Measurements from ENCODE around the gene MCM3AP. TPM values are rescaled to one million over a fixed set of nuclear protein-coding genes. Genes with fewer than 3 reads are reported as not detected.

Gene MCM3AP
- total RNA-seq, 2 donors from 2014 or later = 120 to 121 TPM

- ATAC-seq (replicated peaks in 1 of 2) = no peak
- Mint-ChIP-seq H3K36me3 (ENCODE audit: insufficient read depth in 2 of 2) (no peaks in the 10 kb centered on the region), H3K9me3 (no peaks in the 10 kb centered on the region), H3K27ac (no peak overlapping the region), H3K4me3 (no peak overlapping the region), H3K4me1 (ENCODE audit: low read depth) (no peaks in the 10 kb centered on the region), H3K27me3 (ENCODE audit: low read depth) (no peaks in the 10 kb centered on the region)
- DNase-seq = no peak
These were observed 71.7 kb downstream of the MCM3AP start for GRCh38 chr21:46213620-46214286.

DNA sequence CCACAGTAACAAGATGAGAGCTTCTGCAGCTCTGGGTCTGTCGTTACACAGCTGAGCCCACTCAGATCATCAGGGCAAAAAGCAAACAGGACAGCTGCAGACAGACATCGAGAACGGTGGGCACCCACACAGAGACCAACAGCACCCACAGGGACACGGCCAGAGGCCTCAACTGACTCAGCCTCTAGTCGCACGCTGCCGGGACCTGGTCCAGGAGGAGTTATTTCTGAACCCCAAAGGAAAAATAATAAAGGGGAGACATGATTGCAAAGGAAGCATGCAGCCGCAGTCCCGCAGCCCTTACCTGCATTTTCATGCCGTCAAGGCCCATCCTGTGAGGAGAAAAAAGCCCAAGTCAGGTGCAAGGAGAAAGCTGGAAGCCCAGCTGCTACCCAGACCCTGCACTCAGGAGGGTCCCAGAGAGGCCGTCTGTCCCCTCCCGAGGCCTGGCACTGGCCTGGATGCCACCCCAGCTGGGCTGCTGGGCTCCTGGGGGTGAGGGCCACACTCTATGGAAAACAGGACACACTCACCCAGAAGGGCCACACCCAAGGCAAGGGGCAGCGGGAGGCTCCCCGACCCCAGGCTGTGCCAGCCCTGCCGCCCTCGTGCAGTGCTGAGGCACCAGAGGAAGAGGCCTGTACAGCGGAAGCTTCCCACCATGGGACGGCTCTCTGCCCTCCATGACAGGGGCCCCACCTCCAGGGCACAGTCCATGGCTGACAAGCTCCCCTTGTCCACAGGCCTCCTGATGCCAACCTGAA is 72.5 kb downstream of the MCM3AP start:
- no peak for DNase-seq
- no peak overlapping the region for H3K4me3 Mint-ChIP-seq

DNA sequence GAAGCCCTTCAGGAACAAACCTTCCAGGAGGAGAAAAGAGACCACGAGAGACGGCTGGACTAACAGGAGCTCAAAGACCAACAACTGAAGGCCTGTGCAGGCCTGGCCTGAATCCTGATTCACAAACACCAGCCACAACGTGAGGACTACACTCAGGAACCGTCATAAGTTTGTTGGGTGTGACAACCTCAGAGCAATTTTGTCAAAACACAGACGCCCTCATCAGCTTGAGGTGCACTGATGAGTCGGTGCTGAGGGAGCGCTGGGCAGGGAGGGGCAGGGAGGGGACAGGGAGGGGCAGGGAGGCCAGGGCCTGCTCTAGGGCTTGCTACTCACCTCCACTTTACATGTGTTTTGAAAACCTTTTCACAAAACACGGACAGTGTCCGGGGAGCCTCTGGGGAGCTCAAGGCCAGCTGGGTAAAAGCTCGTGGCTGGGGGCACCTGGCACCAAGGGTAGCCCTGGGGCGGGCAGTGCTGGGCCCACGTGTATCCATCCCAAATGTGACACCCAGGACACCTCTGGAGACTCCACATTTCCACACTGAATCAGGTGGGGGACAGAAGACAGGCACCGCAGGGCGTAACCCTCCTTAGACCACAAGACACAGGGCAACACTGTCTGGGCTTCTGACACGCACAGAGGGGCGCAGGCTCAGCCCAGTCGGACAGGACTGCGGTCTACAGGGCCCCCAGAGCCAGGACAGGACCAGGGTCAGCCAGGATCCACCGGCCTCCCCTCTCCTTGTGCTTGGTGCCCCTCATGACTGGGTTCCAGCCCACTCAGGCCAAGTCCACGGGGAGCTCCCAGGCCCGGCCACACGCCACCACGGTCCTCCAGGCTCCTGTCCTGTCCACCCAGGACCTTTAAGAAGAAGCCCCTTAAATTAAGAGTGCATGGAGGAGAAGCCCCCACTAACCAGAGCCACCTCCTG is 73.4 kb downstream of the MCM3AP start:
- Mint-ChIP-seq H3K36me3 (ENCODE audit: insufficient read depth in 2 of 2) (no peaks in the 10 kb centered on the region), H3K27ac (no peak overlapping the region), H3K9me3 (no peaks in the 10 kb centered on the region), H3K27me3 (ENCODE audit: low read depth) (no peaks in the 10 kb centered on the region), H3K4me3 (no peak overlapping the region), H3K4me1 (ENCODE audit: low read depth) (no peaks in the 10 kb centered on the region)
- ATAC-seq (replicated peaks in 1 of 2) (no peak), DNase-seq (no peak)

More for the DNA sequence above, 72.5 kb downstream of the MCM3AP start:
- no peaks in the 10 kb centered on the region for H3K36me3 Mint-ChIP-seq (ENCODE audit: insufficient read depth in 2 of 2)
- no peak for ATAC-seq (replicated peaks in 1 of 2)
- H3K4me1 Mint-ChIP-seq (ENCODE audit: low read depth) = no peaks in the 10 kb centered on the region
- no peak overlapping the region for H3K27ac Mint-ChIP-seq
- no peaks in the 10 kb centered on the region for H3K9me3 Mint-ChIP-seq
- no peaks in the 10 kb centered on the region for H3K27me3 Mint-ChIP-seq (ENCODE audit: low read depth)

GRCh38 chr21:46211376-46211775 is 74.0 kb downstream of the MCM3AP start:
- no peaks in the 10 kb centered on the region for H3K27me3 Mint-ChIP-seq (ENCODE audit: low read depth)
- no peaks in the 10 kb centered on the region for H3K36me3 Mint-ChIP-seq (ENCODE audit: insufficient read depth in 2 of 2)
- H3K27ac Mint-ChIP-seq = no peak overlapping the region
- ATAC-seq (replicated peaks in 1 of 2) (no peak), DNase-seq (no peak)
- no peak overlapping the region for H3K4me3 Mint-ChIP-seq
- H3K4me1 Mint-ChIP-seq (ENCODE audit: low read depth) = no peaks in the 10 kb centered on the region
- no peaks in the 10 kb centered on the region for H3K9me3 Mint-ChIP-seq

GRCh38 chr21:46210378-46211136 is 74.9 kb downstream of the MCM3AP start:
- H3K9me3 Mint-ChIP-seq = no peaks in the 10 kb centered on the region
- no peak overlapping the region for H3K27ac Mint-ChIP-seq

DNA sequence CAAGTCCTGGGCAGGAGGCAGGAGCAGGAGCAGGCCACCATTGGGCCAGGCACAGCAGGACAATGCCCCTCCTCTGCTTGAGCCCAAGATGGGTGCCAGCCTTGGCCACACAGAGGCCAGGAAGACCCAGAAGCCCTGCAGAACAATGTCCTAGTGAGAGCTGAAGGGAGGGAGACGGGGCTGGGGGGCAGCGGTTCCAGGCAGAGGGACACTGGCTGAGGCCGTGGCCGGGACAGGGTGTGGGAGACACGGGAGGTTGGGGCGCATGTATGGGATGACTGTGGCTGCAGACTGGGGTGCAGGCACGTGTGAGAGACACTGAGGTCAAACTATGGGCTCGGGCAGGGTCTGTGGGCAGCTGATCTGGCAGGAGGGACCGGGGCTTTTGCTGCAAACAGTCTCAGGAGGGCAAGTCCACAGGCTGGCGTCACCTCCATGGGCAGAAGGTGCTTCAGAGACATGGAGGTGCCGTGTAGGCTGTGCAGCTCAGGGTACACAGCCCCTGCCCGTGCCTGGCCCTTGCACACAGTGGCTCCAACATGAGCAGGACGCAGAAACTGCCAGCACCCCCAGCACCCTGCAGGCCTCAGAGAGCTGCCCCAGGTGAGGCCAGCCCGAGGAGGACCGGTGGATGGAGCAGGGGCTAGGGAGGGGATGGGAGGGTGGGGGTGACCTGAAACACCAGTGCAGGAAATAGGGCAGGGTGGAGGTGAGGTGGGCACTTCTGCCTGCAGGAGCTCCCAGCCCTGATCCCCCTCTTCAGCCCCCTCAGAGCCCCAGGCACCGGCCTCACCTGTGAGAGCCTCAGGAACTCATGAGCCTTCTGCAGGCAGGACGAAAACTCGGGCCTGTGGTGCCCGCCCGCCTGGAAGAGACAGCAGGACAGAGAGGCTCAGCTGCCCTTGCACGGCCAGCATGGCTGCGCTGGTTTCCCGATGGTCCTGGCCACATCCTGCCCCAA is 76.4 kb downstream of the MCM3AP start:
- no peak overlapping the region for H3K4me3 Mint-ChIP-seq
- H3K36me3 Mint-ChIP-seq (ENCODE audit: insufficient read depth in 2 of 2) = no peaks in the 10 kb centered on the region
- no peak for ATAC-seq (replicated peaks in 1 of 2)
- H3K9me3 Mint-ChIP-seq = no peaks in the 10 kb centered on the region
- DNase-seq = no peak
- no peak overlapping the region for H3K27ac Mint-ChIP-seq
- no peaks in the 10 kb centered on the region for H3K4me1 Mint-ChIP-seq (ENCODE audit: low read depth)
- no peaks in the 10 kb centered on the region for H3K27me3 Mint-ChIP-seq (ENCODE audit: low read depth)

More at GRCh38 chr21:46210378-46211136, 74.9 kb downstream of the MCM3AP start:
- Mint-ChIP-seq H3K36me3 (ENCODE audit: insufficient read depth in 2 of 2) (no peaks in the 10 kb centered on the region), H3K27me3 (ENCODE audit: low read depth) (no peaks in the 10 kb centered on the region), H3K4me1 (ENCODE audit: low read depth) (no peaks in the 10 kb centered on the region), H3K4me3 (no peak overlapping the region)
- no peak for ATAC-seq (replicated peaks in 1 of 2)
- no peak for DNase-seq

- DNase-seq = no peak
- no peaks in the 10 kb centered on the region for H3K4me1 Mint-ChIP-seq (ENCODE audit: low read depth)
- ATAC-seq (replicated peaks in 1 of 2) = no peak
- no peaks in the 10 kb centered on the region for H3K27me3 Mint-ChIP-seq (ENCODE audit: low read depth)
- no peak overlapping the region for H3K27ac Mint-ChIP-seq
- H3K9me3 Mint-ChIP-seq = no peaks in the 10 kb centered on the region
- H3K36me3 Mint-ChIP-seq (ENCODE audit: insufficient read depth in 2 of 2) = no peaks in the 10 kb centered on the region
- H3K4me3 Mint-ChIP-seq = no peak overlapping the region
These were observed 77.4 kb downstream of the MCM3AP start for GRCh38 chr21:46207920-46208591.

GRCh38 chr21:46207006-46207919 is 78.1 kb downstream of the MCM3AP start:
- no peaks in the 10 kb centered on the region for H3K27me3 Mint-ChIP-seq (ENCODE audit: low read depth)
- no peak overlapping the region for H3K27ac Mint-ChIP-seq
- no peaks in the 10 kb centered on the region for H3K9me3 Mint-ChIP-seq
- no peak overlapping the region for H3K4me3 Mint-ChIP-seq
- H3K36me3 Mint-ChIP-seq (ENCODE audit: insufficient read depth in 2 of 2) = peaks cover 0 to 2% of the 10 kb centered on the region in 2 donors
- DNase-seq = no peak
- ATAC-seq (replicated peaks in 1 of 2) = no peak
- no peaks in the 10 kb centered on the region for H3K4me1 Mint-ChIP-seq (ENCODE audit: low read depth)

DNA sequence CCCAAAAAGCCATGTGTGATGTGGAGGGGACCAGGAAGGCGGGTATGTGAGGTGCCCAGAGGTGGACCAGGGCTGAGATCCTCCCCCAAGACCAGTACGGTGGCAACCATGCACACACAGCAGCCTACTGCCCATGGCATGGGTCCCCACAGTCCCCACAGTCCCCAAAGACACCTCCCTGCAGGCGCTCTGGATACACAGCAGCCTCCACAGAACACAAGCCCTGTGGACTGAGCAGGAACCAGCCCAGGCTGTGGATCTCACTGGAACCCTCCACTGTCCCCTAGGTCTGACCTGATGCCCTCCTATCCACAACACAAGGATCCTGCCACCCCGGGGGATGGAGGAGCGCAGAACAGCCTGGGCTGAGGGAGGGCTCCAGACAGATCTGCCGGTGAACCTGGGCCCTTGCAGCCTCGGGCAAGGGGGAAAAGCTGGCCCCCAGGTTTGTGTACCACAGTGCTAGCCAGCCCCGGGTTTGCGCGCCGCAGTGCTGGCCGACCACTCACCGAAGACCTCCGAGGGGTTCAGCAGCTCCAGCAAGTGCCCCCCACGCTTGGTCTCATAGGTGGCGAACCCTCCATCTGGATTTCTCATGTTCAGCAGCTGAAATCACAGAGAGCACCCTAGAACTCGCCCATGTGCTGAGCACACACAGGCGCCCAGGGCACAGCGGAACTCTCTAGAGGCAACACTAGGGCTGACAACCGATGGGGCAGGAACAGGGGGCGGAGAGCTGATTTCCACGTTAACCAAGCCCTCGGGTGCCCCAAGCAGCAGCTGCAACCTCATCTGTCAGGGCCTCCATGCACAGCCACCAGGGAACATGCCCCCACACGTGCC is 79.0 kb downstream of the MCM3AP start:
- DNase-seq (no peak), ATAC-seq (replicated peaks in 1 of 2) (no peak)
- H3K9me3 Mint-ChIP-seq = no peaks in the 10 kb centered on the region
- peaks cover 0 to 2% of the 10 kb centered on the region in 2 donors for H3K36me3 Mint-ChIP-seq (ENCODE audit: insufficient read depth in 2 of 2)
- no peak overlapping the region for H3K4me3 Mint-ChIP-seq
- no peaks in the 10 kb centered on the region for H3K4me1 Mint-ChIP-seq (ENCODE audit: low read depth)
- no peaks in the 10 kb centered on the region for H3K27me3 Mint-ChIP-seq (ENCODE audit: low read depth)
- no peak overlapping the region for H3K27ac Mint-ChIP-seq

- DNase-seq = no peak
These were observed 79.6 kb downstream of the MCM3AP start for GRCh38 chr21:46205766-46206162.

More at GRCh38 chr21:46205766-46206162, 79.6 kb downstream of the MCM3AP start:
- H3K4me3 Mint-ChIP-seq = no peak overlapping the region
- H3K9me3 Mint-ChIP-seq = no peaks in the 10 kb centered on the region
- H3K27ac Mint-ChIP-seq = no peak overlapping the region
- no peak for ATAC-seq (replicated peaks in 1 of 2)
- no peaks in the 10 kb centered on the region for H3K27me3 Mint-ChIP-seq (ENCODE audit: low read depth)
- no peaks in the 10 kb centered on the region for H3K4me1 Mint-ChIP-seq (ENCODE audit: low read depth)
- H3K36me3 Mint-ChIP-seq (ENCODE audit: insufficient read depth in 2 of 2) = peaks cover 0 to 2% of the 10 kb centered on the region in 2 donors

All from activated T-cell treated with anti-CD3 and anti-CD28 coated beads, Interleukin-2, amount 50 U/mL, for 72 hours (primary cell).